Endothelial cell of umbilical vein (primary cell): ENCODE data around the gene DNAH10. TPM values are rescaled to one million over a fixed set of nuclear protein-coding genes. Genes with fewer than 3 reads are reported as not detected.

Source experiments
- BruUV-seq: library from RNA; stranded (reverse); fragments of 400-500 nt; replicated peaks from 2 replicates; lab custom pipeline; 2021; lab: Mats Ljungman, UMichigan
- CTCF ChIA-PET: fragments of 300-600, 350-600 bp; sonication (Branson Sonifier 250); formaldehyde crosslinking; loops from one replicate; lab custom pipeline; 2021; ENCODE audit warnings: antibody characterized with exemption, inconsistent platforms; lab: Charles Lee
- POLR2A ChIA-PET: fragments of 300-600, 350-600 bp; sonication (Branson Sonifier 250); formaldehyde crosslinking; loops from one replicate; lab custom pipeline; 2021; ENCODE audit warnings: antibody characterized with exemption, inconsistent platforms; lab: Charles Lee
- DNase-seq: peaks from one replicate; pipeline ENCODE4 v3.0.0-alpha.2; 2011; ENCODE audit warnings: low read depth, low spot score
- FAIRE-seq: peaks from 2 replicates; lab custom pipeline; 2011; peaks lifted over from hg19 to GRCh38; lab: Jason Lieb, UNC
- H2AFZ ChIP-seq: 2 replicates; pipeline ENCODE4 v1.6.0; 2012; ENCODE audit warnings: low read depth, low read length, control low read depth, inconsistent platforms
- H3K27ac ChIP-seq: 2 replicates; pipeline ENCODE4 v1.5.1; 2011; ENCODE audit warnings: low read depth, mild to moderate bottlenecking, control low read depth, low read length, moderate library complexity; ENCODE audit not compliant: insufficient read depth
- H3K27me3 ChIP-seq, 2 experiments: 2 replicates each; pipeline versions ENCODE4 v1.6.0 to v1.6.1; 2011; ENCODE audit warnings: low read length in 2 of 2, mixed read lengths in 1 of 2; ENCODE audit not compliant: control insufficient read depth in 2 of 2, insufficient read depth in 2 of 2
- H3K36me3 ChIP-seq, 2 experiments: 2 replicates in 1 of 2; 3 replicates in 1 of 2; pipeline ENCODE4 v1.5.1; 2011; ENCODE audit warnings: low read length in 2 of 2, mild to moderate bottlenecking in 1 of 2, moderate library complexity in 1 of 2; ENCODE audit not compliant: control insufficient read depth in 2 of 2, insufficient read depth in 2 of 2; ENCODE audit errors: extremely low read depth in 1 of 2
- H3K4me1 ChIP-seq: 3 replicates; pipeline ENCODE4 v1.5.1; 2011; ENCODE audit warnings: mild to moderate bottlenecking, low read length; ENCODE audit not compliant: control insufficient read depth, insufficient read depth; ENCODE audit errors: extremely low read depth
- H3K4me2 ChIP-seq: 2 replicates; pipeline ENCODE4 v1.6.1; 2011; ENCODE audit warnings: low read length, control low read depth, mixed read lengths; ENCODE audit not compliant: insufficient read depth
- H3K4me3 ChIP-seq, 3 experiments: fragments of 200-600 bp in 1 of 3; sonication (generic), shearing (Covaris generic) in 1 of 3; replicated peaks in 1 of 3; 2 replicates each; pipeline ENCODE4 v1.5.1; 2011 to 2016; ENCODE audit warnings: control low read depth in 3 of 3, low read length in 3 of 3, mild to moderate bottlenecking in 2 of 3, inconsistent platforms in 1 of 3, low read depth in 1 of 3, moderate library complexity in 1 of 3; ENCODE audit not compliant: insufficient read depth in 1 of 3
- H3K79me2 ChIP-seq: 2 replicates; pipeline ENCODE4 v1.6.0; 2012; ENCODE audit warnings: low read length, inconsistent platforms; ENCODE audit not compliant: control insufficient read depth, insufficient read depth
- H3K9ac ChIP-seq: replicated peaks from 2 replicates; pipeline ENCODE3; 2011; ENCODE audit warnings: low read length, control low read depth; ENCODE audit not compliant: insufficient read depth; ENCODE audit errors: extremely low read depth
- H3K9me1 ChIP-seq: replicated peaks from 3 replicates; pipeline ENCODE4 v1.6.0; 2011; ENCODE audit warnings: mild to moderate bottlenecking, low read length; ENCODE audit not compliant: control insufficient read depth, insufficient read depth; ENCODE audit errors: extremely low read depth
- H3K9me3 ChIP-seq: replicated peaks from 2 replicates; pipeline ENCODE4 v1.5.1; 2012; ENCODE audit warnings: low read length, inconsistent platforms; ENCODE audit not compliant: control insufficient read depth, insufficient read depth
- H4K20me1 ChIP-seq: replicated peaks from 2 replicates; pipeline ENCODE3; 2011; ENCODE audit warnings: mild to moderate bottlenecking, low read length; ENCODE audit not compliant: control insufficient read depth, insufficient read depth; ENCODE audit errors: extremely low read depth
- EZH2 ChIP-seq: IDR thresholded peaks from 2 replicates; pipeline ENCODE4 v1.6.1; 2012; ENCODE audit warnings: borderline replicate concordance, low read depth, mild to moderate bottlenecking, moderate library complexity, low read length, inconsistent platforms; ENCODE audit not compliant: severe bottlenecking
- JUN ChIP-seq: IDR thresholded peaks from 2 replicates; pipeline ENCODE4 v1.6.1; 2011; ENCODE audit warnings: borderline replicate concordance, low read depth; ENCODE audit not compliant: insufficient read length, insufficient read depth
- MYC ChIP-seq: IDR thresholded peaks from one replicate; pipeline ENCODE4 v1.6.1; 2011; ENCODE audit warnings: mild to moderate bottlenecking, low read depth, low read length
- POLR2A ChIP-seq: IDR thresholded peaks from 2 replicates; pipeline ENCODE4 v1.6.1; 2012; ENCODE audit warnings: low read depth, mild to moderate bottlenecking, control low read depth, low read length
- POLR2AphosphoS5 ChIP-seq: IDR thresholded peaks from 2 replicates; pipeline ENCODE4 v1.6.1; 2012; ENCODE audit warnings: low read depth, mild to moderate bottlenecking, control low read depth, low read length, moderate library complexity; ENCODE audit not compliant: insufficient read depth
- dilution Hi-C: fragments of 300-500 bp; cut with MboI; formaldehyde crosslinking; loops from one replicate; pipeline ENCODE4 v1.15.0; 2019; ENCODE audit warnings: low sequenced_read_pairs; ENCODE audit not compliant: extremely low pct_ligation_motif_present
- intact Hi-C: fragments of 100-400 bp; cut with micrococcal nuclease; formaldehyde crosslinking; loops from one replicate; pipeline ENCODE4 v1.10.0; 2022
- polyA plus RNA-seq, 4 experiments: library from polyadenylated mRNA; depleted of rRNA in 3 of 4; stranded (reverse) in 3 of 4; unstranded in 1 of 4; fragments of >200 nt; gene quantifications; 2 replicates each; pipeline versions ENCODE4 v1.2.1 to v1.2.3, GENCODE V29; 2011 to 2012; ENCODE audit warnings: missing spikeins in 1 of 4
- total RNA-seq: library from RNA; stranded (reverse); gene quantifications from 2 replicates; pipeline ENCODE4 v1.2.3, GENCODE V29; 2021
- TF ChIP-seq, protein P1 (sequence below): IDR thresholded peaks from 2 replicates; pipeline ENCODE4 v1.6.1; 2011; ENCODE audit not compliant: insufficient read depth, insufficient read length

DNAH10 gene
- total and polyA plus RNA-seq, 2 donors (not counting 3 experiments of a cell fraction or from before 2014, with no cell fraction given): 0.04 to 0.31 TPM

DNA sequence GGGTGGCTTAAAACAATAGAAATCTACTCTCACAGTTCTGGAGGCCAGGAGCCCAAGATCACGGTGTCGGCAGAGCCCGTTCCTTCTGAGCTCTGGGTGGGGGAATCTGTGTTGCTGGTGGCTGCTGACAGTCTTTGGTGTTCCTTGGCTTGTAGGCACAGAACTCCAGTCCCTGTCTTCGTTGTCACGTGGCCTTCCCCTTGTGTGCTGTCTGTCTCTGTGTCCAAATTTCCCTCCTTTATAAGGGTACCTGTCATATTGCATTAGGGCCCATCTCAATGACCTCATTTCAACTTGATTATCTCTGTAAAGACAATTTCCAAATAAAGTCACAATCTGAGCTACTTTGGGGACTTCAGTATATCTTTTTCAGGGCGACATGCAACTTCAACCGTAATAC, 128.9 kb downstream of the DNAH10 start:
- no peak for FAIRE-seq

DNA sequence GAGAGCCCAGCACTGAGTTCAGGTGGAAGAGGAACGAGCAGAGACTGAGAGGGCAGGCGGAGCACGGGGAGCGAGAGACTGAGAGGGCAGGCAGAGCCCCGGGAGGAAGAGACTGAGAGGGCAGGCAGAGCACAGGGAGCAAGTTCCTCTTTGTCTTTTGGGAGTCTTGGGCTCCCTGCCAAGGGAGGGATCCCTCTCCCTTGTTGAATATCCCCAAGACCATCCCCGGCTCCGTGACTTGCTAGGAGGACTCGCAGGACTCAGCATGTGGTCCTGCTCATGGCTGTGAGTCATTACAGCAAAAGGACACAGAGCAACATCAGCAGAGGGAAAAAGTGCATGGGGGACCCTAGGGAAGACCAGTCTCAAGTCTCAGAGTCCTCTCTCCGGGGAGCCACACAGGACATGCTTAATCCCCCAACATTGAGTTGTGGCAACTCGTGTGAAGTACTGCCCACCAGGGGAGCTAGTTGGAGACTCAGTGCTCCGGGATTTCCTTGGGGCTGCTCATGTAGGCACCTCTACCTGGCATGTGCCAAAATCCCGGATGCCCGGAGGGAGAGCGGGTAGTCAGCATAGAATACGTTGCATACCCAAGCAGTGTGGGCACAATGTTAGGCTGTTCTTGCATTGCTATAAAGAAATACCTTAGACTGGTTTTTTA, 129.5 kb downstream of the DNAH10 start:
- Histone ChIP-seq H3K9me3 (no peaks in the 10 kb centered on the region), H3K9me1 (no peaks in the 10 kb centered on the region), H3K36me3 (no peaks in the 10 kb centered on the region), H3K27me3 (peaks cover 0 to 3% of the 10 kb centered on the region in 2 experiments), H3K79me2 (no peaks in the 10 kb centered on the region), H3K9ac (no peak overlapping the region), H2AFZ (no peak overlapping the region), H3K4me1 (no peaks in the 10 kb centered on the region), H3K4me3 (no peak overlapping the region), H3K4me2 (no peak overlapping the region), H4K20me1 (no peaks in the 10 kb centered on the region), H3K27ac (no peak overlapping the region)
- no peak for FAIRE-seq
- no peak for DNase-seq
- TF ChIP-seq JUN: no peak
- no peak for TF ChIP-seq EZH2
- TF ChIP-seq POLR2A: no peak
- intact Hi-C loops (no loop called here), dilution Hi-C loops (no loop called here)
- ChIA-PET POLR2A (no interaction called here), CTCF (no interaction called here)
- BruUV-seq: no TSS peak

More for the DNA sequence above, 128.9 kb downstream of the DNAH10 start:
- Histone ChIP-seq H3K9ac (no peak overlapping the region), H3K9me1 (no peaks in the 10 kb centered on the region), H3K27ac (no peak overlapping the region), H3K4me1 (no peaks in the 10 kb centered on the region), H3K36me3 (no peaks in the 10 kb centered on the region), H3K9me3 (no peaks in the 10 kb centered on the region), H3K4me2 (no peak overlapping the region), H3K79me2 (no peaks in the 10 kb centered on the region), H2AFZ (no peak overlapping the region), H3K4me3 (no peak overlapping the region), H4K20me1 (no peaks in the 10 kb centered on the region), H3K27me3 (peaks cover 0 to 3% of the 10 kb centered on the region in 2 experiments)
- TF ChIP-seq, protein P1, sequence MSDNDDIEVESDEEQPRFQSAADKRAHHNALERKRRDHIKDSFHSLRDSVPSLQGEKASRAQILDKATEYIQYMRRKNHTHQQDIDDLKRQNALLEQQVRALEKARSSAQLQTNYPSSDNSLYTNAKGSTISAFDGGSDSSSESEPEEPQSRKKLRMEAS: no peak
- TF ChIP-seq POLR2AphosphoS5: no peak
- no peak for TF ChIP-seq MYC
- ChIA-PET POLR2A (no interaction called here), CTCF (interaction anchor here (2.0 kb wide), 1 partner anchor 14 kb away, joined by 7 read pairs; no protein-coding TSS in a partner anchor)
- DNase-seq: no peak
- dilution Hi-C loops: no loop called here
- no TSS peak for BruUV-seq
- intact Hi-C loops: no loop called here
